ENCODE data around the gene HPS4.
"Not testable (repeated sequence)": the region's sequence is repeated elsewhere in the genome, so short reads cannot be mapped to it uniquely, and the experiment has no call there.

HPS4 gene

GRCh38 chr22:26409719-26410335 lies 73.8 kb downstream of the HPS4 start:
- DNase-seq (ENCODE audit: low spot score): no peak

- DNase-seq (ENCODE audit: low spot score): not testable (repeated sequence)
These were observed 74.9 kb downstream of the HPS4 start for GRCh38 chr22:26408562-26409220.

GRCh38 chr22:26406118-26406517 lies 77.5 kb downstream of the HPS4 start:
- no peak for DNase-seq (ENCODE audit: low spot score)

- no peak for DNase-seq (ENCODE audit: low spot score)
These were observed 78.6 kb downstream of the HPS4 start for GRCh38 chr22:26404851-26405421.

GRCh38 chr22:26401726-26402125 lies 81.9 kb downstream of the HPS4 start:
- no peak for DNase-seq (ENCODE audit: low spot score)

Measured in activated CD4-positive, alpha-beta T cell treated with anti-CD3 and anti-CD28 coated beads, Interleukin-2, Interleukin-4, amounts not matched to agents 100 ng/mL and 50 ng/mL, durations not matched to agents 16 hours and 8 hours (primary cell).